Ishikawa (cell line): ENCODE data around the gene LYZ.

Experiments used
- CEBPB ChIP-seq: IDR thresholded peaks from 2 replicates; pipeline ENCODE4 v1.6.1; 2012
- EGR1 ChIP-seq: IDR thresholded peaks from 2 replicates; pipeline ENCODE4 v1.6.1; 2012
- EP300 ChIP-seq: IDR thresholded peaks from 2 replicates; pipeline ENCODE4 v1.6.1; 2012; ENCODE audit warnings: borderline replicate concordance
- FOXM1 ChIP-seq: IDR thresholded peaks from 2 replicates; pipeline ENCODE4 v1.6.1; 2012; ENCODE audit warnings: low read depth, borderline replicate concordance
- MAX ChIP-seq: IDR thresholded peaks from 2 replicates; pipeline ENCODE4 v1.6.1; 2012
- RAD21 ChIP-seq: IDR thresholded peaks from 2 replicates; pipeline ENCODE4 v1.6.1; 2012; ENCODE audit warnings: low read depth
- REST ChIP-seq: IDR thresholded peaks from 2 replicates; pipeline ENCODE4 v1.6.1; 2012; ENCODE audit warnings: low read depth, mild to moderate bottlenecking
- TAF1 ChIP-seq: IDR thresholded peaks from 2 replicates; pipeline ENCODE4 v1.6.1; 2012; ENCODE audit warnings: low read depth, mild to moderate bottlenecking
- USF1 ChIP-seq: IDR thresholded peaks from 2 replicates; pipeline ENCODE4 v1.6.1; 2012
- YY1 ChIP-seq: IDR thresholded peaks from 2 replicates; pipeline ENCODE4 v1.6.1; 2012; ENCODE audit warnings: low read depth

- TF ChIP-seq RAD21 (no peak), TAF1 (no peak), YY1 (no peak), MAX (no peak), CEBPB (no peak), EGR1 (no peak), EP300 (no peak), FOXM1 (no peak), REST (no peak), USF1 (no peak)
Measured at GRCh38 chr12:69397978-69398377, 49.8 kb downstream of the LYZ start.
